ENCODE data around the gene NEURL3. TPM values are rescaled to one million over a fixed set of nuclear protein-coding genes. Genes with fewer than 3 reads are reported as not detected.

The NEURL3 gene
- total and polyA plus RNA-seq, 2 of the 8 experiments (the other 6 are each of a cell fraction or from before 2014, with no cell fraction given), result not detected

- no peak for TF ChIP-seq BACH1 (IDR thresholded peaks at IDR 0.05; ENCODE audit: low read length)
- TF ChIP-seq E2F6 (IDR thresholded peaks at IDR 0.05), result no peak
- no peak for TF ChIP-seq TAF1 (IDR thresholded peaks at IDR 0.05; ENCODE audit: low read depth, low read length)
- no peak for TF ChIP-seq RXRA (IDR thresholded peaks at IDR 0.05; ENCODE audit: insufficient read depth, low read depth, low read length)
- no peak for TF ChIP-seq POLR2A (IDR thresholded peaks at IDR 0.05; ENCODE audit: control extremely low read depth in 1 of 2, low read depth in 2 of 2, low read length in 2 of 2)
- no peak for TF ChIP-seq FOSL1 (IDR thresholded peaks at IDR 0.05; ENCODE audit: insufficient read depth, low read depth, low read length)
- TF ChIP-seq SIRT6 (IDR thresholded peaks at IDR 0.05; ENCODE audit: low read length), result no peak
- TF ChIP-seq SP2 (IDR thresholded peaks at IDR 0.05; ENCODE audit: low read length), result no peak
- TF ChIP-seq TEAD4 (IDR thresholded peaks at IDR 0.05; ENCODE audit: low read depth, low read length), result no peak
Observed at GRCh38 chr2:96549466-96549785, 44.3 kb upstream of the NEURL3 start (continued).

Measured in H1 (cell line).